ENCODE data around the gene WDFY2. TPM values are rescaled to one million over a fixed set of nuclear protein-coding genes. Genes with fewer than 3 reads are reported as not detected.

Gene WDFY2
- polyA plus RNA-seq, 10 donors, result 4.6 to 14.7 (median 7.7) TPM

DNA sequence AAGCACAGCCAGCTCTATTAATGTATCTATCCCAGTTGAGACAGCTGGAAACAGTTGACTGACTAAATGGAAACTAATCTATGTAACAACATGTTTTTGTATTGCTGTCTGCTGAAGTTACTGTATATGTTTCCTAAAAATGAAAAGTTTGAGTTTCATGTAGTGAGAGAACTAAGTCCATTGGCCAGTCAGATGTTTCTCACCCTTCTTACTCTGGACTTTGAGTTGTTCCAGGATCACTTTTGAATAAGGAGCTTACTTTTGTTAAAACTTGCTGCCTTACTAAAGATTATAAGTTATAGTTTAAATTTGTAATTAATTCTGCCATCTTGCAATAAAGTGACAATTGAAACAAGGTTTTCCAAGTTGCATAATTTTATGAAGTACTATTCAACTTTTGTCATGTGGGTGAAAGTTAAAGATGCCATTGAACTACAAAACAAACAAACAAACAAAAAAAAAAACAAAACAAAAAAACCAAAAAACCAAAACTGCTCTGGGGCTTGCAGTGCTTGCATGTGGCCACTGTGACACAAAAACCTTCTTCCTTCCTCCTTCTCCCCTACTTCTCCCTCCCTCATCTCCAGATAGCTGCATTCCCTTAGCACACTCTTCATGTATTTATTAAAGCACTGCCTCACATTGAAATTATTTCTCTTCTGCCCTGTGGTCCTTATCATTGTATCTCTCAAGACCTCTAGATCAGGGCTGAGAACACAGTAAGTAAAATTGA is 15.3 kb downstream of the WDFY2 start:
- no peak for DNase-seq

DNA sequence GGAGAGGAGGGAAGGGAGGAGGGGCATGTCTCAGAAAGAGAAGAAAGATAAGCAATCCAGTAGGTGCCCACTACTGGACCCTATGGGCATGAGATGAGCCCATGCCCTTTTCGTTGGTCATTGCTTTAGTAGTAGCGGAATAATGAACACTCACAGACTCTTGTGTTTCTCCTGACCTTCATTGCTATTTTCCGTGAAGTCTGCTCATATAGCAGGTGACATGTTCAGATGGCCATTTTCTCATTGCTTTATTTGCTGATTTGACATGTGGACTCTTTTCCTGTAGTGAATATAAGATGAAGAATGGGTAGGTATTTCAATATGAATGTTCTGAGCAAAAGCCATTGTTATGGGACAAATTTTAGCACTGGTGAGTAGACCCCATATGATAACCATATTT is 16.4 kb downstream of the WDFY2 start:
- DNase-seq, result no peak

DNA sequence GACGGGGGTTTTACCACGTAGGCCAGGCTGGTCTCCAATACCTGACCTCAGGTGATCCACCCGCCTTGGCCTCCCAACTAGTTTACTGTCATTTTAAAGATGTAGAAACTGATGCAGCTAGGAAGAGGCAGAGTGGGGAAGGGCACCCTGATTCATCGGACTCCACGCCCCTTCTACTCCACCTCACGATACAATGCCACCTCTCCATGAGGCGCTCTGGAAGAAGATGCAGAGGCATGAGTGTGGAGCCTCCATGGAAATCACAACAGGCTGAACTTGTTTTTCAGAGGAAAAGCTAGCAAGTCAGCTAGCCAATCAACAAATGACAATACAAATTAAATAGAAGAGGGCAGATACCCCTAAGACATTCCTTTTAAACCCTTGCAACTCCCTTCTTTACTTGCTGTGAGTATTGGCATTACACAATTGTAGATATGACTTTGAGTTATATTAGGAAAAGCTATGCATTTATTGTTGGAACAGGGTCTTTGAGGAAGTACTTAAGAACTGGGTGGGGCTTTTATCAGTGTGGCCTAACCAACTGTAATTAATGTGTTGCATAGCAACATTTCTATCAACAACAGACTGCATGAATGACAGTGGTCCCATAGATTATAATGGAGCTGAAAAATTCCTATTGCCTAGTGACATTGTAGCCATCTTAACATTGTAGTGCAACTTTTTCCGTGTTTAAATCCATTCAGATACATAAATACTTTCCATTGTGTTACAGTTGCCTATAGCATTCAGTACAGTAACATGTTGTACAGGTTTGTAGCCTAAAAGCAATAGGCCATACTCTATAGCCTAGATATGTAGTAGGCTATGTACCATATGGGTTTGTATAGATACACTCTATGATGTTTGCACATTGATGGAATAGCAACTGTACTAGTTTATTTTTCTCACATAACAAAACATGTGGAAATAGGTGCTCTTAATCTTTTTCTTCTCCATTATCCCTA is 17.6 kb downstream of the WDFY2 start:
- DNase-seq, result no peak

DNA sequence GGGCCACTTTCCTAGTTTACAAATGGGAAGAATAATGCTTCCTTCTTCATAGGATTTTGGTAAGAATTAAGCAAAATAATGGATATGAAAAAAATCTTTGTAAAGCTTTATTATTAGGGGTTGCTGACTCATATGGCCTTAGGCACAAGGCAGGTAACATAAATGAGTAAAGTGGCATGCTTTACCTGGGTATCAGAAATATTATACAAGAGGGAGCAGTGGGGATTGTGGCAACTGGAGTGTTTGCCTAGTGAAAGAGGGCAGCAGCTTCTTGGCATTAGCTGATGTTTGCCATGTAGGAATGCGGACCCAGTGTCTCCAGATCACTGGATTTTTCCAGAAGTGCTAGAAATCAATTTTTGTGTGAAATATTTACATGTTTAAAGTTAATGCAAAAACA is 19.5 kb downstream of the WDFY2 start:
- DNase-seq, result no peak

DNA sequence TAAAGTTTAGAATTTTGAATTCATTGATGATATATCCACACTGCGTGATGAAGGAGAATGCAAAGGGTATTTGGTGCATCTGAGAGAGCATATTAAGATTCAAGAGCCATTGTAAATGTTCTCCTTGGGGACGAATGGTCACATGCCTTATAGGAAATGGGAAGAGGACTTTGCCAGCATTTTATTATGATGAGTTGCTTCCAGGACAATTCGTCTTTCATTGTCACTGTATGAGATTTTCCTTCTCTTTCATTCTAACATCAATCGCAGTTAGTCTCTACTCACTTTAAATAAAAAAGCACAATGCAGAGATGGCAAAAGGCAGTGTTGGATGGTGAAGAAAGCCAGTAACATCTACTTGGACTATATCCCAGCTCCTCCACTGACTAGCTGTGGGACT is 21.4 kb downstream of the WDFY2 start:
- DNase-seq, result peak in 1 of 3 donors; percentile 24

DNA sequence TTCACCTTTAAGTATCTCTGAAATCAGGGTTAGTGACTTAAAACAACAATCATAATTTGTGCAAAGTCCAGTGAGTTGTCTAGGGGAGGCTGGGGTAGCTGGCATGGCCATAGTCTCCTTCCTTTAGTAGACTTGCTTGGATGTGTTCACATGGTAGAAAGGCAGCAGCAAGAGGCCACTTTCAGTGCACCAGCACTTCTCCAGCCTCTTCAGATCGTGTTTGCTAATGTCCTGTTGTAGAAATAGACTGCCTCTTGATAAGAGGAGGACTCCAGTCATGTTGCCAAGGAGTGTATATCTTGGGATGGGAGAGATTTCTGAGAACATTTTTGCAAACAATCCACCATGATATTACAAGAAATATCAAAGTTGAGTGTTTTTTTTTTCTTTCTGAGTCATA is 22.9 kb downstream of the WDFY2 start:
- DNase-seq, result no peak

DNA sequence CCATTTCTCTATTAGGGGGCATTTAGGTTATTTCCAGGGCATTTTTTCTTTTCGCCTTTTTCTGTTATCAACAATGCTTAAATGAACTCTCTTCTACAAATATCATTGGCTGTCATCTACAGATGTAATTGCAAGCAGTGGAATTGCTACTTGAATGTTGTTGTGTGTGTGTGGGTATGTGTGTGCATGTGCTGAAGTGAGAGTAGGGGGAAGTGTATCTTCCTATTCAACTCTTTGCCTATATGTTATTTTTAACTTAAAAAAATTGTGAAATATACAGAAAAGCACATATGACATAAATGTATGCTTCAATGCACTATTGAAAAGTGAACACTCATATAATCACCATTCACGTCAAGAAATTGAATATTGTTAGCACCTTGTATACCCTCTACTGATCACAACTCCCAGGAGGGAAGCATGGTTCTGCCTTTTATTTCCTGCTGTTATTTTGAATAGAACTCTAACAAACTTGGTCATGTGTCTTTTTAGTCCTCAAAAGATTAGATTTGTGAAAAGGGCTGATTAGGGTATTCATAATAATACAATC is 24.7 kb downstream of the WDFY2 start:
- DNase-seq, result no peak

DNA sequence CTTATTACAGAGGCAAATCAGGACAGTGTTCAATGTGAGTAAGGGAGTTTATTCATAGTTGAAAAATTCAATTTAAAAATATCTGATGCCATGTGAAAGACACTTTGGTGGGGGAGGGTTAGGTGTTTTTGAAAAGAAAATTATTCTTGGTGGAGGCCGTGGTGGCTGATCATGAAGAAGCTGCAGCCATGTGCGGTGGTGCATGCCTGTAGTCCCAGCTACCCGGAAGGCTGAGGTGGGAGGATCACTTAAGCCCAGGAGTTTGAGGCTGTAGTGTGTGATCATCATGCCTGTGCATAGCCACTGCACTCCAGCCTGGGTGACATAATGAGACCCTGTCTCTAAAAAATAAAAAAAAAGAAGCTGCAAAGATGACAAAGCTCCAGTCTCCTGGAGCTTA is 28.6 kb downstream of the WDFY2 start:
- no peak for DNase-seq

DNA sequence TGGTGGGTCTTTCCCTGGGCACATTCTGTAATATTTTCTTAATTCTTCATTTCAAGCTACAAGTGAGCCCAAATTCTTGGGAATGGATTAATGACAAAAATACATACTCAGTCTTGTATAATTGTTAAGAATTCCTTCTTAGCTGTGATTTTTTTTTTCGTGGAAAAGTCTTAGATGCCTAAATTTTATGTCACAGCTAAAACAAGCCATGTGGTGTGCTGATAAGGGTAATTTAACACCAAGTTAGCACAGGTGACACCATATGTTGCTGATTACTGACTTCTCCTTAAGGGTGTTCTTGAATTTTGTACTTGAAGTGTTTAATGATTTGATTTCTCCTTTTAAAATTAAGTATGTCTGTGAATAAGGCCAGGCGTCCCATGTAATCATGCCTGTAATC is 29.3 kb downstream of the WDFY2 start:
- DNase-seq, result no peak

DNA sequence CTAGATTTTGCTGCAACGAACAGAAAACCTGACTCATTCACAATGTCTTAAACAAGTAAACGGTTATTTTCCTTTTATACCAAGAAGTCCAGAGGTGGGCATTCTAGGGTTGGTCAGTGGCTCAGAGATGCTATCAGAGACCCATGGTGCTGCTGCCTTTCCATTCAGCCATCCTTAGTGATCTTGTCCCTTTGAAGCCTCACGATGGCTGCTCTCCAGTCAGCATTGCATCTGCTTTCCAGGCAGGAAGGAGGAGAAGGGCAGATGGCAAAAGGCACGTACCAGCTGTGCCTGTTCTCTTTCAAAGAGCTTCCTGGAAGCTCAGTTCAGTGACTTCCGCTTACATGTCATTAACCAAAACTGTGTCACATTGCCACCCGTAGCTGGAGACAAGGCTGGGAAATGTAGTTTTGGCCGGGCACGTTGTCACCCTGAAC is 30.1 kb downstream of the WDFY2 start:
- DNase-seq, result peak in 2 of 3 donors; percentile 45 to 73

DNA sequence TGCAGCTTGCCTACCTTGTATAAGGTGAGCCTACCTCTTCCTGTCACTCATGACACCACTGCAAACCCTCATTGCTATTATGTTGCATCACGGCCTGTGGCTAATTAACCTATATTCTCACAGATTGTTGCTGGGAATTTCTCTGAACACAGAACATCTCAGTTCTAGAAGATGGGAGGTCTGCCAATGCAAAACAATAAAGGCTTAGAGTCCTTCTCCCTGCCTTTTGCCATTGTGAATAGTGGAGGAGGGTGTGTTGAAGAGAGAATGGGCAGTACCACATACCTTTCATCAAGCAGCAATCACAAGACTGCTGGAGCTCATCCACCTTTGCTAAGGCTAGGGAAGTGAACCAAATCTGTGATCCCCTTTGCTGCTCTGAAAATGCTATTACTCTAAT is 34.4 kb downstream of the WDFY2 start:
- DNase-seq, result no peak

DNA sequence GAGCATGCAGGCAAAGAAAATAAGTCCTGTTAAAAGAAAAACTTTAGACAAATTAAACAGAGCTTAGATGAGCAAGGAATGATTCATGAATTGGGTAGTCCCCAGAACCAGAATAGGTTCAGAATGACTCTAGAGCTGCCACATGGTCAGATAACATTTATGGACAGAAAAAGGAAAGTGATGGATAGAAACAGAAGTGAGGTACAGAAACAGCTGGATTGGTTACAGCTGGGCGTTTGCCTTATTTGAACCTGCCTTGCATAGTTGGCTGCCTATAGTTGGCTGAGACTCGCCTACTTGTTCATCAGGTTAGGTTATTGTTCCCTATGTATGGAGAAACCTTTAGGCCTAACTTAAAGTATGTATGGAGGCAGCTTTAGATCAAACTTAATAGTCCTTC is 35.4 kb downstream of the WDFY2 start:
- DNase-seq, result peak in 2 of 3 donors; percentile 43 to 55

DNA sequence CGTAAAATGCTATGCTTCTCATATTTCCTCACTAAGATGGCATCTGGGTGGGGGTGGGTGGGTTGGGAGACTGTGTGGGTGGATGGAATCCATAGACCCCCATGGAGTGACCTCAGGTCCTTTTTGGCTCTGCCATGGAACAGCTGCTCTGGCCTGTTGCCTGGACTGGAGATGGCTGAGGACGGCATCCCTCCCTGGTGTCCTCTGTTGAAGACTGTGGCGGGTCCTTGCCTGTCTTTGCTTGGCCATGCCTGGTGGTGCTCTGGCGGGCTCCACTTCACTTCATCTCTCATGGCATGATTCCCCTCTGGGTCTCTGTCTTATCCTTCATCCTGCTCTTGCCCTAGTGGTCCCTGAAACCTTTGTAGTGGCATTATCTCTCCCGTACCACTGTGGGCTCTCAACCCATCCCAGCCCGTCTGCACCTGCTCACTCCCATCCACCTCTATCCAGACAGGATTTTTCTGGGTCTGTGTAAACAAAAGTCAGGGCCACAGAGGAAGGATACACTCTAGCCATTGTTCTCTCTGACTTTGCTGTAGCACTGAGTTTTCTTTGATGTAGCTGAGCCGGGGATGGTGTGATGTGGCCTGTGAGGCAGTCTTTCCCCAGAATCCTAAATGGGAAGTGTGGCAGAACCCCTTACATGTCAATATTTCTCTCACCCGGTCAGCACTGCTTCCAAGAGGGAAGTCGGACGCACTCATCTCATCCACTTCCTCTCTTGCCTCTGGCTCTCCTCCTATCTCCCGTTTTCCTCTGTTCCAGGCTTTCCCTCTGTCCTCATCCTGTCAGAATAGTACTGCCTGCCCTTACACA is 36.1 kb downstream of the WDFY2 start:
- DNase-seq, result peak in 2 of 3 donors; percentile 56 to 63

DNA sequence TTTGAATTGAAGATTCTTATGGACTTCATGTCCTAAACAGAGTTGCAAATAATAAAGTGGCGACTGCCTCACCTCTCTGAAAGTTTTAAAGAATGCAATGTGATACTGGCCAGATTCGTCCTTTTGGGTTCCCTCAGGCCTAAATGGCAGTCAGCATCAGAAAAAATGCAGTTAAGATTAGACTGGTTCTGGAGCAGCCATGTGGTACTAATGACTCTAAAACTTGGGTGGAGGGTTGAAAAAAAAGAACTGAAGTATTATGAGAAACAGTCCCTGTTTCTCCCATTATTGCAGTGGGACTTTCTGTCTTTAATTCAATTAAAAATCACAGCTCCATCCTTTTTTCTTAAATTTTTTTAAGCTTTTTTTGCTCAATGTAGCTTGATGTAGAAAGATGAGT is 37.3 kb downstream of the WDFY2 start:
- no peak for DNase-seq

DNA sequence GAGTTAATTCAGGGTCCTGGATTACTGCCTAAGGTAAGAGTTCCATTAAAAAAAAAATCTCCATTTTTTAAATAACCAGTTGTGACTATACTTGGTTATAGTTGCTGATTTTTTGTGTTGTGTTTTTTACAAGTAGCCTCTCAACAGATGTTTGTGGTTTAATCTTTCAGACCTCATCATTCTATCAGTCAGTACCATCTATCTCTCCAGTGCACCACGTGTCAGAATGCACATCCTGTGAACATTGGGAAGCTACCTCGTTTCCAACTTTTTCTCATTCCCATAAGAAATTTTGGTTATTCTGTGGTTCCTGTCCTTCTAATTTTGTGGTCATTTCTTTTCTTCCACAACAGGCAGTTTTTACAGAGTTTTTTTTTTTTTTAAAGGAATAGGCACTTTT is 39.2 kb downstream of the WDFY2 start:
- no peak for DNase-seq

DNA sequence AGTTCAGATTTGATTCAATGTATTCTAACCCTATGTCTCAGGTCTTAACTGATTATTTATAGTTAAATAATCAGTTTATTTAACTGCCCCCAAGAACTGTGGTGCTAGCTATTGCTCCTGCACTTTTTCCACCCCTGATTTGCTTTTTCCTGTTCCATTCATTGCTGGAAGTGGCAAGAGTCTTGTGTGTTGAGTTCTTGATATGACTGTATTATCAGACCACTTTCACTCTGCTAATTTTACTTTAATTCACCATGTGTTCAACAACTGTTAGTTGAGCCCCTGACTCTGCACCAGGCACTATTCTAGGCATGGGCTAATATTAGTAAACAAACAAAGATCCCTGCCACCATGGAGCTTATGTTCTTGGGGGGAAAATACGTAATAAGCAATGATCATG is 39.9 kb downstream of the WDFY2 start:
- DNase-seq, result no peak

DNA sequence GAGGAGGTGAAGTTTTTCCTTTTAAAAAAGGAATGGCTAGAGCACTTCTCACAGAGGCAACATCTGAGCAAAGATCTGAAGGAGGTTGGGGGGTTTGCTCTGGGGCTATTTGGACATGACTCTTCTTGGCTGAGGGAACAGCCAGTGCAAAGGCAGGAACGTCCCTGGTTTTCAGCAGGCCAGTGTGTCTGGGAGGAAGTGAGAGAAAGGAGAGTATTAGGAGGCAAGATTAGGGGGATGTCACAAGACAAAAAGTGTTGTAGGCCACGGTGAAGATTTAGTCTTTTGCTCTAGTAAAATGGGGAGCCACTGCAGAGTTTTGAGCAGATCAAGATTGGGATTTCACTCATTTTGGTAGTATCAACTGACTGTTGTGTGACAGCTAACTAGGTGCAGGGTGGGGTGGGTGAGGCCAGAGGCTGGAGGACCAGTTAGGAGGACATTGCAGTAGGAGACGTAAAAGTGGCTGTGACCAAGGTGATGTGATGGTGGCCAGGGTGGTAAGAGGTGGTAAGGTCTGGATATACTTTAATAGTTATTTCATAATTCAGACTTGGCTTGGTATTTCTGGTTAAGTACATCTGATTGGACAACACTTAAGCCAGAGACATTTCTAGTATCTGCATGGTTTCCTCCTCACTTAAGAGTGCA is 40.6 kb downstream of the WDFY2 start:
- no peak for DNase-seq

DNA sequence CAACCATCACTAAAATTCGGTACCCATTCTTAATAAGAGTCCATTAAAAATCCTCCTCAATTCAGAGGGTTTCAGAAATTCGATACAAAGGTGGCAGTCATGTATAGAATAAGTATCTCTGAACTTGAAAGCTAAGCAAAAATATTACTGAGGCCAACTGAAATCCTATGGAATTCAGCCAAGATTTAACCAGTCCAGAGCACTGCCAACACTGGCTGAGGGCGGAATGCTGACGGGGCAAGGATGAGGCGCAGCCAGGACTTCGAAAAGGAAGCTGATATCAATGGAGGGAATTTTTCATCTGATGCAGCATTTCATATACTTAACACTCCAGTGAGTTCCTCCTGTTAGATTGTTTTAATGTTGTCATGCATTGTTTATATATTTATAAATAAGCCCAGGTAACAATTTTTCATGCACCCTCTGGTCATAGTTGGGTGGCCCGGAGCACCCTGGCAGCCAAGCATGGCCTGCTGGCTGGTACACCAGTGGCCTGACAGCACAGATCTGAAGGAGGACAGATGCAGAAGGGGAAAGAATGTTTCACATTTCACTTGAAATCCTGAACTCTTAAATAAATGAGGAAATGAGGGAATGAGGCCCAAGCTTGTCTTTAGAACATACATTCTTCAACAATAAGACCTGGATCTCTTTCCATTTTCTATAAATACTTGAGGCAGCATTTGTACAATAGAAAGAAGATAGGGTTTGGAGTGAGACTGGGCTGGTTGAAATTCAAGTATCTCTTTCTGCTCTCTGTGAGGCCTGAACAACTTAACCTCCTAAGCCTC is 41.5 kb downstream of the WDFY2 start:
- peak in 1 of 3 donors; percentile 40 for DNase-seq

DNA sequence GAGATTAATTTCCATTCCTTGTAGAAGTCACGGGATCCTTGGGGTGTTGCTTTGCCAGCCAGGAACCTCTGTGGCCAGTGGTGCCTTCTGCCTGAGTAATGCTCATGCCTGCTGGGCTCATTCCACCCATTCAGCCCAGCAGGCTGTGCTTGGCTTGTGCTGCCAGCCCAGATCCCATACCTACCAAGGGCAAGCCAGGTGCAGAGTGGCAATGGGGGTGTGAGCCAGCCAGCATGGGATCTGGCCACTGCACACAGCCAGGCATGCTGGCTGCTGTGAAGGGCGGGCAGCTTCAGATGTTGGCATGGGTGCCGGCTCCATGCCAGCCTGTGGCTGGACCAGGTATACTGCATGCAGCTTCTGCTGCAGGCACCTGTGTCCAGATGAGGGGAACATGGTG is 42.5 kb downstream of the WDFY2 start:
- DNase-seq, result no peak

All from muscle of back (tissue), 11 donors.